Panc1 (cell line): ENCODE measurements around the gene GUK1.
A peak's percentile ranks its signal among the peaks of the same experiment; 100 is the strongest.

Source experiments
- CTCF ChIP-seq: fragments of 450-650 bp; IDR thresholded peaks from 2 replicates; pipeline ENCODE4 v1.5.1; 2017; ENCODE audit warnings: mild to moderate bottlenecking
- POLR2AphosphoS5 ChIP-seq: IDR thresholded peaks from 2 replicates; pipeline ENCODE4 v1.6.1; 2012; ENCODE audit warnings: mild to moderate bottlenecking, low read depth, low read length, moderate library complexity
- REST ChIP-seq, 2 experiments: IDR thresholded peaks; 2 replicates each; pipeline ENCODE4 v1.6.1; 2011 to 2012; ENCODE audit warnings: low read depth in 2 of 2, control low read depth in 1 of 2, low read length in 1 of 2, mild to moderate bottlenecking in 1 of 2, moderate library complexity in 1 of 2; ENCODE audit not compliant: insufficient read depth in 1 of 2

GRCh38 chr1:228109073-228109961, 30.8 kb upstream of the GUK1 start, which contains the start of gene MRPL55:
- TF ChIP-seq CTCF (no peak; the same call in 1 of the 2 replicates), POLR2AphosphoS5 (peak; percentile 89), REST (IDR thresholded peaks at IDR 0.05; ENCODE audit: insufficient read depth in 1 of 2, low read depth in 2 of 2, low read length in 1 of 2) (peak in 1 of 2 experiments; percentile 44; a peak in 1 of 4 replicates)
